HG03342 (cell line): ENCODE measurements around the gene CANX.

Experiments
- ATAC-seq: cut with Tn5 transposase; IDR thresholded peaks from one replicate; pipeline ENCODE4 v1.9.1; 2021; ENCODE audit warnings: mild to moderate bottlenecking, moderate library complexity; ENCODE audit not compliant: unreplicated experiment

The CANX gene

GRCh38 chr5:179773686-179774040 is 74.9 kb downstream of the CANX start:
- no peak for ATAC-seq

GRCh38 chr5:179774442-179774841 is 75.7 kb downstream of the CANX start:
- no peak for ATAC-seq

- ATAC-seq: no peak
These were observed 77.7 kb downstream of the CANX start for GRCh38 chr5:179776411-179776938.

GRCh38 chr5:179777456-179777855 is 78.7 kb downstream of the CANX start:
- ATAC-seq: no peak

- ATAC-seq: no peak
These were observed 79.1 kb downstream of the CANX start for GRCh38 chr5:179777909-179778308.

GRCh38 chr5:179778591-179778990 is 79.8 kb downstream of the CANX start:
- ATAC-seq: no peak

GRCh38 chr5:179779826-179780225 is 81.1 kb downstream of the CANX start:
- no peak for ATAC-seq

- ATAC-seq: no peak
These were observed 81.6 kb downstream of the CANX start for GRCh38 chr5:179780362-179780761.
